Measurements from ENCODE around the gene RNF182. TPM values are rescaled to one million over a fixed set of nuclear protein-coding genes. Genes with fewer than 3 reads are reported as not detected.

The RNF182 gene
- total RNA-seq, 4 donors from 2014 or later = 0.40 to 0.50 (median 0.45) TPM; not detected in 1

DNA sequence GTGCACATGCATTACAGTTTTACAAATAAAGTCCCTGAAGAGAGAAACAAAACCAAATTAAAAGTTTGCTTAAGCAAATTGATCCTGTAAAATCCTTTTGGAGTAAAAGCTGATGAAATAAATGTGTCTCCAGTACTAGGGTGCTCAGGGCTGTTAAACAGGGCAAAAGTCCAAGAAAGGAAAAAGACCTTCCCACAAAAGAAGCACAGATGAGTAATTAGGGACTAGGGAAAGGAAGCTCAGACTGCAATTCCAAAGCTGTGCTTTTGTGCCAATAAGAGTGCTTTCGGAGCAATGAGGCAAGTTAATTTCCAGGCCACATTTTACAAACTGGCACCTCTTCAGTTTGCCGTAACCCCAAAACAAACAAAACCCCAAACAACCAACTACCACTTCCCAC is 10.4 kb upstream of the RNF182 start:
- 42% methylated on average over 2 of the region's 2 CpGs for WGBS
- intact Hi-C loops (cut with DNase I) = no loop called here
- no peak overlapping the region for H3K27ac ChIP-seq (replicated peaks in 1 of 4)
- H3K27me3 ChIP-seq = peaks cover 0 to 9% (median 0%) of the 10 kb centered on the region in 4 donors
- H3K4me1 ChIP-seq = no peaks in the 10 kb centered on the region
- H3K36me3 ChIP-seq = no peaks in the 10 kb centered on the region
- no peaks in the 10 kb centered on the region for H3K9me3 ChIP-seq
- DNase-seq (ENCODE audit: extremely low spot score) = no peak
- no peak for TF ChIP-seq POLR2A (IDR thresholded peaks at IDR 0.05; ENCODE audit: low read depth)
- TF ChIP-seq, protein P1, sequence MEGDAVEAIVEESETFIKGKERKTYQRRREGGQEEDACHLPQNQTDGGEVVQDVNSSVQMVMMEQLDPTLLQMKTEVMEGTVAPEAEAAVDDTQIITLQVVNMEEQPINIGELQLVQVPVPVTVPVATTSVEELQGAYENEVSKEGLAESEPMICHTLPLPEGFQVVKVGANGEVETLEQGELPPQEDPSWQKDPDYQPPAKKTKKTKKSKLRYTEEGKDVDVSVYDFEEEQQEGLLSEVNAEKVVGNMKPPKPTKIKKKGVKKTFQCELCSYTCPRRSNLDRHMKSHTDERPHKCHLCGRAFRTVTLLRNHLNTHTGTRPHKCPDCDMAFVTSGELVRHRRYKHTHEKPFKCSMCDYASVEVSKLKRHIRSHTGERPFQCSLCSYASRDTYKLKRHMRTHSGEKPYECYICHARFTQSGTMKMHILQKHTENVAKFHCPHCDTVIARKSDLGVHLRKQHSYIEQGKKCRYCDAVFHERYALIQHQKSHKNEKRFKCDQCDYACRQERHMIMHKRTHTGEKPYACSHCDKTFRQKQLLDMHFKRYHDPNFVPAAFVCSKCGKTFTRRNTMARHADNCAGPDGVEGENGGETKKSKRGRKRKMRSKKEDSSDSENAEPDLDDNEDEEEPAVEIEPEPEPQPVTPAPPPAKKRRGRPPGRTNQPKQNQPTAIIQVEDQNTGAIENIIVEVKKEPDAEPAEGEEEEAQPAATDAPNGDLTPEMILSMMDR (IDR thresholded peaks at IDR 0.05) = no peak
- no peak for TF ChIP-seq POLR2AphosphoS5 (IDR thresholded peaks at IDR 0.05)
- no peak overlapping the region for H3K4me3 ChIP-seq

DNA sequence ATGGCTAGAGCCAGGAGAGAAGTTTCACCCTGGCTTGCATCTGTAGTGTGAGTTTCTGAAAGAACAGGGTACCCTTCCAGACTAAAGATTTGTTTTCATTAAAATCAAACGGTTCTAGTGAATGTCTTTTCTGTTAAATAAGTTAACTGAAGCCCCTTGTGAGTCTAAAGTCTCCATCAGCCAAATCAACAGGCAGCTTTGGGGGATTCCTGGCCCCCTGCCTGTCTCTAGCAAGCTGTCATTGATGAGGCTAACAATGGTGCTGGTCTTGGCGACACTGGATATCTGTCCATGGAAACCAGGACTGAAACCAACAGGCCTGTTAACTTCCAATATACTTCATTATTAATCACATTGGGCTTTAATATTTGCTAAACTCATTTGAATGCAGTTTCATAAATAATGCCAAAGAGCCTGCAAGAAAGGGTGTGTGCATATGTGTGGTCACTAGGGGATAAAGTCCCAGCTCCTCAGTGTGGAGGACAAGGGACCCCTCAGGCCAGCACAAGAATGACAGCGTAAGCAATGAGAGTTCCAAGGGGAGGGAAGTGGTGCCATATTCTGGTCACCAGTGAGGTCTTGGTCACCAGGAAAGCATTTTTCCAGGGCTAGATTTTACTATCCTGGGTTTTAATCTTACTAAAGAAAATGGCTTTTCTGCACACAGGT is 9.1 kb upstream of the RNF182 start:
- no peaks in the 10 kb centered on the region for H3K4me1 ChIP-seq
- intact Hi-C loops (cut with DNase I) = no loop called here
- TF ChIP-seq POLR2A (IDR thresholded peaks at IDR 0.05; ENCODE audit: low read depth) (no peak), EP300 (IDR thresholded peaks at IDR 0.05) (no peak), POLR2AphosphoS5 (IDR thresholded peaks at IDR 0.05) (no peak)
- TF ChIP-seq, protein P1 (IDR thresholded peaks at IDR 0.05) = no peak

DNA sequence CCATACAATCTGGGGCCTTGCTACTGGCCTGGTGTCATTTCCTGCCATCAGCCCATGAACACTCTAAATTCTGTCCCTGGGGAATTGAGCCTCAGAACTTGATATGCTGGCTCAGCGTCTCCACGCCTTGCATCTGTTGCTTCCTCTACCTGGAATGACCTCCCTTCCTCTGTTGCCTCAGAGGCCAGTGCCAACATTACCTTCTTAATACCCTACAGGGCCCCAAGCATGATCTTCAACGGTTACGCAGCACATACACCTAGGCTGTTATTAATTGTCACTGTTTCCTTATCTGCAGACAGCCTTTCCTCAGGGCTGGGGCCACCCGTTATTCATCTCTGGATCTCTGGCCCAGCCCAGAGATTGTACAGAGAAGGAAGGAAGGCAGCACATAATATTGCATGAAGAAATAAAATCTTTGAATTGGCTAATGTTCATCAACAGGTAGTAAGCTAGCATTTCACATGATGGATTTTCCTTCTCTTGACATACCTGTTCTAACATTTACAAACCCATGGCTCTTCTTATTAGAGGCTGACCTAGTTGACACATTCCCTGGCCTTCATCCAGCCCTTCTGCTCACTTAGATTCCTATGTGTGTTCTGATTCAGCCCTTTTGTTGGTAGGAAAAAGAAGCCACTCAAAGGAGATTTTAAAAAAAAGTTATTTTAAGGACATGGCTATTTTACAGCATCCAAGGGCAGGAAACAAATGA is 8.4 kb upstream of the RNF182 start:
- Histone ChIP-seq H3K4me3 (no peak overlapping the region), H3K27ac (replicated peaks in 1 of 4) (no peak overlapping the region), H3K4me1 (no peaks in the 10 kb centered on the region), H3K27me3 (peaks cover 0 to 10% (median 0%) of the 10 kb centered on the region in 4 donors), H3K36me3 (no peaks in the 10 kb centered on the region), H3K9me3 (no peaks in the 10 kb centered on the region)
- DNase-seq (ENCODE audit: extremely low spot score) = no peak
- TF ChIP-seq EP300 (IDR thresholded peaks at IDR 0.05) (no peak), POLR2AphosphoS5 (IDR thresholded peaks at IDR 0.05) (no peak)
- TF ChIP-seq, protein P1 (IDR thresholded peaks at IDR 0.05) = no peak
- intact Hi-C loops (cut with DNase I) = no loop called here
- 80% methylated on average over 5 of the region's 5 CpGs for WGBS

More for the DNA sequence above, 9.1 kb upstream of the RNF182 start:
- Histone ChIP-seq H3K9me3 (no peaks in the 10 kb centered on the region), H3K36me3 (no peaks in the 10 kb centered on the region), H3K27ac (replicated peaks in 1 of 4) (no peak overlapping the region), H3K4me3 (no peak overlapping the region), H3K27me3 (peaks cover 0 to 9% (median 0%) of the 10 kb centered on the region in 4 donors)
- no peak for DNase-seq (ENCODE audit: extremely low spot score)
- WGBS = 87% methylated on average over 3 of the region's 3 CpGs

DNA sequence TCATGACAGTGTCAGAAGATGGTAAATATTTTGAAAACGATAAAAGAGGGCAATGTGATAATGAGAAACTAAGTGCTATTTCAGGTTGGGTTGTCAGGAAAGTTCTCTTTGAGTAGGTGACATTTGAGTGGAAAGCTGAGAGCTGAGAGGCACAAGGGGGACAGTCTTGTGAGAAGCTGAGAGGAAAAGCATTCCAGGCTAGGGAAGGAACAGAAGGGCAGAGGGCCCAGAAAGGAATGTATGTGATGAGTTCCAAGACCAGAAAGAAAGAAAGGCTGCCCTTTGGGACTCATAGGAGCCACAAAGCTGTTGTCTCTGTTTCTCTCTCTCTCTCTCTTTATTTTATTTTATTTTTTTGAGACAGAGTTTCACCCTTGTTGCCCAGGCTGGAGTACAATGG is 7.6 kb upstream of the RNF182 start:
- no peak for DNase-seq (ENCODE audit: extremely low spot score)
- H3K4me3 ChIP-seq = no peak overlapping the region
- TF ChIP-seq POLR2A (IDR thresholded peaks at IDR 0.05; ENCODE audit: low read depth) (no peak), POLR2AphosphoS5 (IDR thresholded peaks at IDR 0.05) (no peak), EP300 (IDR thresholded peaks at IDR 0.05) (no peak)
- TF ChIP-seq, protein P1 (IDR thresholded peaks at IDR 0.05) = no peak
- H3K9me3 ChIP-seq = no peaks in the 10 kb centered on the region
- H3K36me3 ChIP-seq = no peaks in the 10 kb centered on the region
- peaks cover 0 to 14% (median 0%) of the 10 kb centered on the region in 4 donors for H3K27me3 ChIP-seq
- intact Hi-C loops (cut with DNase I) = no loop called here
- no peaks in the 10 kb centered on the region for H3K4me1 ChIP-seq
- WGBS = 83% methylated on average over 1 of the region's 1 CpG
- no peak overlapping the region for H3K27ac ChIP-seq (replicated peaks in 1 of 4)

Data from esophagus muscularis mucosa (tissue), 4 donors.